ENCODE measurements around the gene BCOR. TPM values are rescaled to one million over a fixed set of nuclear protein-coding genes. Genes with fewer than 3 reads are reported as not detected.

BCOR gene
- polyA plus RNA-seq, 4 donors: 58.3 to 62.7 (median 61.3) TPM

GRCh38 chrX:40116925-40117324 lies 19.2 kb upstream of the BCOR start:
- DNase-seq (ENCODE audit: low read depth in 4 of 4, low spot score in 3 of 4): no peak

GRCh38 chrX:40112996-40113395 lies 15.2 kb upstream of the BCOR start:
- no peak for DNase-seq (ENCODE audit: low read depth in 4 of 4, low spot score in 3 of 4)

- no peak for DNase-seq (ENCODE audit: low read depth in 4 of 4, low spot score in 3 of 4)
Observed at GRCh38 chrX:40111868-40112267, 14.1 kb upstream of the BCOR start.

- no peak for DNase-seq (ENCODE audit: low read depth in 4 of 4, low spot score in 3 of 4)
Observed at GRCh38 chrX:40109288-40110008, 11.7 kb upstream of the BCOR start.

- DNase-seq (ENCODE audit: low read depth in 4 of 4, low spot score in 3 of 4): no peak
Observed at GRCh38 chrX:40108959-40109287, 11.2 kb upstream of the BCOR start.

GRCh38 chrX:40108162-40108958 lies 10.6 kb upstream of the BCOR start:
- no peak for DNase-seq (ENCODE audit: low read depth in 4 of 4, low spot score in 3 of 4)

- DNase-seq (ENCODE audit: low read depth in 4 of 4, low spot score in 3 of 4): no peak
Observed at GRCh38 chrX:40107291-40108161, 9.8 kb upstream of the BCOR start.

GRCh38 chrX:40106676-40107290 lies 9.0 kb upstream of the BCOR start:
- DNase-seq (ENCODE audit: low read depth in 4 of 4, low spot score in 3 of 4): no peak

GRCh38 chrX:40105835-40106675 lies 8.3 kb upstream of the BCOR start:
- no peak for DNase-seq (ENCODE audit: low read depth in 4 of 4, low spot score in 3 of 4)

- no peak for DNase-seq (ENCODE audit: low read depth in 4 of 4, low spot score in 3 of 4)
Observed at GRCh38 chrX:40104985-40105834, 7.5 kb upstream of the BCOR start.

- DNase-seq (ENCODE audit: low read depth in 4 of 4, low spot score in 3 of 4): no peak
Observed at GRCh38 chrX:40104630-40104984, 6.8 kb upstream of the BCOR start.

GRCh38 chrX:40103565-40104323 lies 6.0 kb upstream of the BCOR start:
- DNase-seq (ENCODE audit: low read depth in 4 of 4, low spot score in 3 of 4): no peak

GRCh38 chrX:40102393-40103381 lies 4.9 kb upstream of the BCOR start:
- DNase-seq (ENCODE audit: low read depth in 4 of 4, low spot score in 3 of 4): no peak

GRCh38 chrX:40101430-40101802 lies 3.7 kb upstream of the BCOR start:
- no peak for DNase-seq (ENCODE audit: low read depth in 4 of 4, low spot score in 3 of 4)

- no peak for DNase-seq (ENCODE audit: low read depth in 4 of 4, low spot score in 3 of 4)
Observed at GRCh38 chrX:40100537-40101429, 3.0 kb upstream of the BCOR start.

- DNase-seq (ENCODE audit: low read depth in 4 of 4, low spot score in 3 of 4): no peak
Observed at GRCh38 chrX:40100141-40100536, 2.4 kb upstream of the BCOR start.

Data from right renal pelvis (tissue), 4 donors.